Activated CD4-positive, alpha-beta T cell treated with anti-CD3 and anti-CD28 coated beads for 48 hours (primary cell): ENCODE measurements around the gene ABRACL.

Source experiments
- DNase-seq: peaks from one replicate; pipeline ENCODE4 v3.0.0-alpha.2; 2020

ABRACL gene

DNA sequence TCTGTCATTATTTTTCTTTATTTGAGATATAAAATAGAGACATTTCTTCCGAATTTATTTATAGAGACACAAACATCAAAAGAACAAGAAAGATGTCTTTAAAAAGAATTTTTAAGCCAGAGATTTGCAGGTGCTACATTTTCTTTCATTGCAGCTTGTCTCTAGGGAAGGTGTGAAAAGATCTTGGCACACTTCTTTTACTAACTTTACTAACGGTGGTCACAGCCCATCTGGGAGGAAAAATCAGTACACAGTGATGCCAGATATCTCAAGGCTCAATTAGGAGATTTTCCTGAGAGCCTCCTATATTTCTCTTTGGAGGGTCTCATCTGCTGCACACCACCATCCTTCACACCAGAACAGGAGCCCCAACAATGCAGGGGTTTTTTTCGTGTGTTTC, 29.5 kb downstream of the ABRACL start:
- no peak for DNase-seq

DNA sequence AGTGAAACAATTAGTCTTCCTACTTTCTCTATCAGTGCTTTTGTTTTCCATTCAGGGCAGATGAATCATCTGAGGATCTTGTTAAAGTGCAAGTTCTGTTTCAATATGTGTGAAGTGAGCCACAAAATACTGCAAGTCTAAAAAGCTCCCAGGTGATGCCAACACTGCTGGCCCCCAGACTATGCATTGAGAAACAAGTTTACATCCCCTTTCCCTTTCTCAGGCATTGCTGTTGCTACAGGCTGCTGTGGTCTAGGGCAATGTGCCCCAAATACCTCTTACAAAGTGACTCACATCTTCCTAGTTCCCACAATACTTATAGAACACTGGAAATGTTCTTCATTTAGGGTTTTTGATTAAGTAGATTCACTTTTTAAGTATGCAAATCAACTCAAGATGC, 31.8 kb downstream of the ABRACL start:
- DNase-seq = peak; percentile 20

DNA sequence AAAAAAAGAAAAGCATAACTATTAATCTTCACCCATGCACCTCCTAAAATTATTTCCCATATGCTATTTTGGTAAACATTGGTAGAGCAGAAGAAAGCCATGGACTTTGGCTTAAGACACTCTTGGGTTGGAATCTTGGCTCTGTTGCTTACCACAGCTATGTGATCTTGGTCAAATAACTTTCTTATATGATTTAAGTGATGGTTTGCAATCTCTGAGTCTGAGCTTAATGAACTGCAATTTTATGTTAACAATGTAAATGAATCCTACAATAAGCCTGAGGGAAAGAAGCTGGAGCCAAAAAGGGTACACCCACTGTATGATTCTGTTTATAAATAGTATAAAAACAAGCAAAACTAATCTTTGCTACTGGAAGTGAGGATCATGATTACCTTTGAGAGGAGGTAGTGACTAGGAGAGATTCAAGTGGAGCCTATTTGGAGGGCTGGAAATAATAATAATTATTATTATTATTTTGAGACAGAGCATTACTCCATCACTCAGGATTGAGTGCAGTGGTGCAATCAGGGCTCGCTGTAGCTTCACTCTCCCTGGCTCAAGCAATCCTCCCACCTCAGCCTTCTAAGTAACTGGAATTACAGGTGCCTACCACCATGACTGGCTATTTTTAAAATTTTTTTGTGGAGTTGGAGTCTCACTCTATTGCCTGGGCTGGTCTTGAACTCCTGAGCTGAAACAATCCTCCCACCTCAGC, 34.5 kb downstream of the ABRACL start:
- no peak for DNase-seq

DNA sequence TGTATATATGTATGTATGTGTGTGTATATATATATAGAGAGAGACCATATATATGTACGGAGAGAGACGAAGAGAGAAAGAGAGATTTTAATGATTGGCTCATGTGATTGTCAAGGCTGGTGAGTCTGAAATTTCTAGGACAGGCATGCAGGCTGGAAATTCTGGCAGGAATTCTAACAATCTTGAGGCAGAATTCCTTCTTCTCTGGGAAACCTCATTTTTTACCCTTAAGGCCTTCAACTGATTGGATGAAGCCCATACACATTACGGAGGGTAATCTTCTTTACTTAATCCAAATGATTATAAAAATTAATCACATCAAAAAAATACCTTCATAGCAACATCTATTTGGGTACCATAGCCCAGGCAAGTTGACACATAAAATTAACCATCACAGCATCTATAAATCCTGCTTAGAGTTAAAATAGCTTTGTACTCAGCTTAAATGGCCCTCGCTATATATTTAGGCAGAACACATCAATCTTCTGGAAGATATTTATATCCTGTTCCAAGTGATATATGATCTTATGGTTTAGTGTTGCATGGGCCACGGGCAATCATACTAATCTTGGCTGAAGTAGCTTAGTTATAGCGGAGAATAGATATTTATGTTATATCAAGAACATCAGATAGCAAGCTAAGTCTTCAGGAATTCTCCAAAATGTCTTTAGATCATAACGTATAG, 36.6 kb downstream of the ABRACL start:
- no peak for DNase-seq

DNA sequence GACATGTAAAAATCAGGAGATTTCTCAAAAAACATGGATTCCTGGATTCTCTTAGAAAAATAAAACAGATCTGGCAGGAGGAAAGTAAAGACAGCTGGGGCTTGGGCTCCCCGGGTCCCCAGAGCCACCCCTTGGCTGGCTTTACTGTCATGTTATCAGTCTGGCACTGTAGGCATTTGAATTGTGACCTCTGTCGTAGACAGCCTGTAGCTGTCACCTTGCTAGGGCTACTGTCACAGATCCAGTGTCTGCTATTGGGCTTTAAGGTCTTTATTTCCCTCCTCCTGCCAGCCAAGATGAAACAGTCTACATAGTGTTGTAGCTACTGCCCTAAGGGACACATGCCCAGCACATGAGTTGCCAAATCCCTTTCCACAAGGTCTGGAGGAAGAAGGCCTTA, 37.5 kb downstream of the ABRACL start:
- no peak for DNase-seq

DNA sequence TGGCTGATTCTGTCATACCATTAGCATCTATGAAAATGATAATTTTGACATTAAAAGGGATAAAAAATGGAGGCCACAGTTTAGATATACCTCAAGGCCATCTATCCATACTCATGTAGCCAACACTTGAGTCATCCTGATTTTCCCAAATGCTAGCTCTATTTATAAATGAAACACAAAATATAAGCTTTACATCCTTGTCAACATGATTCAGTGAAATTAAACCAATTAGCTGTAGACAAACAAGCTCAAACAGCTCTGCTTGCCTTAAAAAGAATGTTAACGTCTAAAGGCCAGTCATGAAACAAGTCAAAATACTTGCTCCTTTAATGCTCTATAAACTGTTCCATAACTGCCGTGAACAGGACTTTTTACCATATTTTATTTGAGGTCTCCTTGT, 40.3 kb downstream of the ABRACL start:
- no peak for DNase-seq

DNA sequence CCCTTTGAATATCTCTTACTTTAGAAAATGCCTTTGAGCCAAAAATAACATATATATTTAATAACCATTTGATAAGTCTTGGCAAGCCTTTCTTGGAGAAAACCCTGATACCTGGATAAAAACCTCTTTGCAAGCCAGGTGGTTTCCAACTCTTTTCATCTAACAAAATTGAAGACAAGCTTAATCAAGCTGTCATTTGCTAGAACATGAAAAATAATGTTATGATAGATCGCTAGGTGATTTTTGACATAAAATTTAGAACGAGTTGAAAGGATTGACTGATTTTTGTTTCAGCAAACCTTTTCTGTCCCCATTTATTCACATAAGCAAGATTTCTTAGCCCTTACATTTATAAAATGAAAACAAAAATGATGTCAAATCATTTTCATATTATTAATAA, 44.6 kb downstream of the ABRACL start:
- no peak for DNase-seq

DNA sequence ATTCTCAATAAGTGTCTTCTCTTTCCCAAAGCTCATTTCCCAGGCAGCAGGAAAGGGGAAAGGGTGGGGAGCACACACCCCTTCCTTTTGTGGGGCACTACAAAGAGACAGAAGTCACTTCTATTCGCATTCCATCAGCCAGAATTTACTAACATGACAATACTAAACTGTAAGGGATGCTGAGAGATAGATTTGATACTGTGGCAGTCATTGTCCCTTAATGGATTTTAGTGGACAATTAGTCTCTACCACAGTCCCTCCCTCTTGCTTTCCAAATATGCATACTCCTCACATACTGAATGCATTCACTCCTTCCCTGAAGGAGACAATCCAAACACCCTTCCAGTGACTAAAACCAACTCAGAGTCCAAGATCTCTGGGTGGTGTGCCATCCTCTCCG, 50.5 kb downstream of the ABRACL start:
- DNase-seq = no peak

DNA sequence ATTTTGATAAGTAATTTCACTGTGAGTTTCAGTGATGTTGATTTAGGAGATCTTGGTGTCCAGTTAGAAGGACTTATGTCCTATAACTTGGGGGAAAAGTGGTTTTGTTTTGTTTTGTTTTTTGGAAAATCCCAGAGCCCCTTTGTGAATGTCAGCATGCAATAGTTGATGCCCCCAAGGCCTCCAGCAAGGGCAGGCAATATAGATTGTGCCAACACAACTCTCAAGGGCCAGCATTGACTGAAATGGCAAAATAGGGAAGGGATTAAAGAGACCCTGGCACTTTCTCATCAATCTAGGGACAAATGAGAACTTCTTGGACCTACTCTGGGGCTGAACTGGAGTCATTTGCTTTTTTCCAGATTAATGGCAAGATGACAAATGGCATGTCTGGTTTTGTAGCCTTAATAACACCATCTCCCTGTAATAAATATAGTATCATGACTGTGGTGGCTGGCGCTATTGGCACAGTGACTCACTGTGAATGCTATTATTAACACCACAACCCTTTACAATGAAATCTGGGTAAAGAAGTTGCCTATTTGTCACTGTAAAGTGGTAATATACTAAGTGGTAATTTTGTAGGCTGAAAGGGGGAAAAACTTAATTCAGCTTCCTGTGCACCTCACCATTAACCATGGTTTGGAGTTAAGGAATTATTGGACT, 51.8 kb downstream of the ABRACL start:
- DNase-seq = no peak

DNA sequence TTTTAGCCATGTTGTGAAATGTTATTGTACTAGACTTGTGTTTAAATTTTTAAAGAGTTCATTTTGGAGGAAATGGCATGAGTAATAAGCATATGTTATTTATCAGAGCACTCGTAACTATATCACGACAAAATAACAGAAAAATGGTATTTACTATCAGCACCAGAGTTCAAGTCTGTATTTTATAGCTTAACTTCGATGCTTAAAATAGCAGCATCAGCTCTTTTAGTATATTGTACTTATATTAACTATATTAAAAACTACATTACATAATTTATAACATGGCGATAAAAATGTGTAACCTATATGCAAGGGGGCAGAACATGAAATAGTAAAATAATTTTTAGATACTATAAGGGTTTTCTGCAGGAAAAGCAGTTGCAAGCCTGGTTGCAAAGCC, 52.9 kb downstream of the ABRACL start:
- DNase-seq = no peak

DNA sequence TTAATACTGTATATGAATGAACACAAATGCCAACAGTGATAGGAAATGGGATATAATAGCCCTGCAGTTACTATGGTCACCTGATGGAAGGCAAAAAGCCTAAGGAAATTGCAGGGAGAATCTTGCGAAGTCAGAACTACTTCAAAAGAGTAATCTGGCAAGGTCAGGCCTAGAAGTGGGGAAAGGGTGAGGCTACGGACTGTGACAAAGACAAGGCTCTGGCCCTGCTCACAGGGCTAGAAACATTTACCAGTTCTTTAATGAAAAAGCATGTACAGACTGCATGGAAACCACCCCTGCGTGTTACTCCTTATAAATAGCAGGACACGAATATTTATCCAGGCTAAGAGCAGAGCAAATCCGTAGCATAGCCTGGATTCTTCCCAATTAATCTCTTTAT, 53.8 kb downstream of the ABRACL start:
- DNase-seq = no peak

DNA sequence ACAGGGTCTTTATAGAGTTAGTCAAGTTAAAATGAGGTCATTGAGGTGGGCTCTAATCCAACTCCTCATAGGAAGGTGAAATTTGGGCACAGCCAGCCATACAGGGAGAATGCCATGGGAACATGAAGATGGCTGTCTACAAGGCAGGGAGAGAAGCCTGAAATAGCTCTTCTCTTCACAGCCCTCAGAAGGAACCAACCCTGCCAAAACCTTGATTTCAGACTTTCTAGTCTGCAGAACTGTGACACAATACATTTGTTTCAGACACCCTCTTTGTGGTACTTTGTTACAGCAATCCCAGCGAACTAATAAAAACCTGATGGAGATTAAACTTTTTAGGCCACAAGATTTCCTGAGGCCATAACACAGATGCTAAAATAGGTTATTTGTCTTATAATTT, 63.3 kb downstream of the ABRACL start:
- no peak for DNase-seq
